GM18520 (cell line): ENCODE measurements around the gene HBE1.

Source experiments
- ATAC-seq: cut with Tn5 transposase; IDR thresholded peaks from one replicate; pipeline ENCODE4 v1.9.1; 2021; ENCODE audit not compliant: unreplicated experiment

HBE1 gene

DNA sequence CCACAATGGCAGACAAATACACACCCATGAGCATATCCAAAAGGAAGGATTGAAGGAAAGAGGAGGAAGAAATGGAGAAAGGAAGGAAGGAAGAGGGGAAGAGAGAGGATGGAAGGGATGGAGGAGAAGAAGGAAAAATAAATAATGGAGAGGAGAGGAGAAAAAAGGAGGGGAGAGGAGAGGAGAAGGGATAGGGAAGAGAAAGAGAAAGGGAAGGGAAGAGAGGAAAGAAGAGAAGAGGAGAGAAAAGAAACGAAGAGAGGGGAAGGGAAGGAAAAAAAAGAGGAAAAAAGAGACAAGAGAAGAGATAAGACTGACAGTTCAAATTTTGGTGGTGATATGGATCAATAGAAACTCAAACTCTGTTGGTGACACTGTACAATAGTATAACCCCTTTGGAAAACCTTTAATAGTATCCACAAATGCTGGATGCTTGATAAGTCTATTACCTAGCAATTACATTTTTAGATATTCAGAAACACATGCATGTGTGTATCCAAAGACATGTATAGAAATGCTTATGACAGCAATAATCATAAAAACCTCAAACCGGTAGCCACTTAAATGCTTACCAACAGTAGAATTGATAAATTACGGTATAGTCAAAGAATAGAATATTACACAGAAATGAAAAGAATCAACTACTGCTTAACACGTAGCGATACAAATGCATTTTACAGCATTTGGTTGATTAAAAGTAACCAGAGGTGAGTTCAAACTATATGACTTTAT lies 34.2 kb downstream of the HBE1 start:
- no peak for ATAC-seq

DNA sequence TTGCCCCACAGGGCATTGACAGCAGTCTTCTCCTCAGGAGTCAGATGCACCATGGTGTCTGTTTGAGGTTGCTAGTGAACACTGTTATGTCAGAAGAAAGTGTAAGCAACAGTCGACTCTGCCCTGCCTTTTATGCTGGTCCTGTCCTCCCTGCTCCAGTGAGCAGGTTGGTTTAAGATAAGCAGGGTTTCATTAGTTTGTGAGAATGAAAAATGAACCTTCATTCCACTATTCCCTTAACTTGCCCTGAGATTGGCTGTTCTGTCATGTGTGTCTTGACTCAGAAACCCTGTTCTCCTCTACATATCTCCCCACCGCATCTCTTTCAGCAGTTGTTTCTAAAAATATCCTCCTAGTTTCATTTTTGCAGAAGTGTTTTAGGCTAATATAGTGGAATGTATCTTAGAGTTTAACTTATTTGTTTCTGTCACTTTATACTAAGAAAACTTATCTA lies 35.3 kb downstream of the HBE1 start, which contains the start of gene HBD:
Gene HBD (minus strand): TSS at position 103 of the 454 bp plus-strand sequence. CDS start 50 bp downstream, at position 53.
- no peak for ATAC-seq

DNA sequence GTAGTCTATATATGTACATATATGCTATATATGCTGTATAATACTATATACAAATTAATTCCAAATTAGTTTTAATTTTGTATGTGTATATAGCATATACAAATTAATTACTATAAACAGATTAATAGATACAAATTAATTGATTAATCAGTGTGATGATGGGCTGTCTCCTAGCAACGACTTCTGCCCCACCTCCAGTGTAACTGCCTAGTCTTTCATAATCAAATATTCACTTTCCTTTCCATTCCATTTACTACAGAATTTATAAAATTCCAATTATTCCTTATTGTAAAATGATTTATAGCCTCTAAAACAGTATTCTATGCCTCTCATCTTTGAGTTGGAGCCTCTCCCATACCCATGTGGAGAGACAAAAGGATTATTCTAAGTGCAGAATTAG lies 36.4 kb downstream of the HBE1 start:
- ATAC-seq, result no peak

DNA sequence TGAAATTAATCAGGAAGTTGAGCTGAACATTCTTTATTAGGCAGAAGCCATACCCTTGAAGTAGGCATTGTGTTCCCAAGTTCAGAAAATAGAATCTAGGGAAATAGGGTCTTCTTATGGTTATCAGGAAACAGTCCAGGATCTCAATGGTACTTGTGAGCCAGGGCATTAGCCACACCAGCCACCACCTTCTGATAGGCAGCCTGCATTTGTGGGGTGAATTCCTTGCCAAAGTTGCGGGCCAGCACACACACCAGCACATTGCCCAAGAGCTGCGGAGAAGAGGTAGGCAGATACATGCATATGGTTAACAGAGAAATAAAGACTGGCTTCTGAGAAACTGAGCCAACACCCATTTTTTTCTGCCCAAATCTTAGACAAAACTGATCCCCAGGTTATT lies 36.9 kb downstream of the HBE1 start:
- ATAC-seq, result no peak

DNA sequence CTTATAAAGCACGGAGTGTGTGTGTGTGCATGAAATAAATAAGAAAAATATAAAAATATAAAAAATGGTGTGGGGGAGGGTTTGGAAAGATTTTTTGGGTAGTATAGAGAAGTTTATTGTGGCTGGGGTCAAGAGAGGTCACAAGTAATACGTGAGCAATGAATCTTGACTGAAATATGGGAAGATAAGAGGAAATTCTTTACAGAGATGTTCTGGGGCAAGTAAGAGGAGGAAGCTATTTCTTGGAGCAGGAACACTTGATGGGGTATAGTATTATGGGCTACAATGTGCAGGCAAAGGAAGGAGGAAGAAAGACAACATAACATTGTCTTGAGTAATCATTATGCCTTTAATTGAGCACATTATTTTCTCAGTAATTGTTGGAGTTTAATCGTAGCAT lies 37.6 kb downstream of the HBE1 start:
- no peak for ATAC-seq

DNA sequence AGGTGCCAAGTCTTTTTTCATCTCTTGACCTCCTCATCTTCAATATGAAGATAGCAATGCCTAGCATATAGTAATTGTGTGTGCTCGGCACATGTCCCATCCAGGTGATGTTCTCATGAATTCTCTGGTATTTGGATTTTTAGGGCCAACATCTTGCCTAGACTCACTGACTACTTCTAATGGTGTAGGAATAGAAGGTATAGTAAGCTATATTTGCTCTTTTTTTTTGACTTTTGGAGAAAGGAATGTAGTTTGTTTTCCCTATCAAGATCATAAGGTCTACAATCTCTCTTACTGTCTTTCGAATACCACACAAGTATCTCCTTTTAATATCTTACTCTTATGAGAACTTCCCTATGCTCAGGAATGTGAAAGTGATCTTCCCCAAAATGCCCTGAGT lies 38.6 kb downstream of the HBE1 start:
- no peak for ATAC-seq

DNA sequence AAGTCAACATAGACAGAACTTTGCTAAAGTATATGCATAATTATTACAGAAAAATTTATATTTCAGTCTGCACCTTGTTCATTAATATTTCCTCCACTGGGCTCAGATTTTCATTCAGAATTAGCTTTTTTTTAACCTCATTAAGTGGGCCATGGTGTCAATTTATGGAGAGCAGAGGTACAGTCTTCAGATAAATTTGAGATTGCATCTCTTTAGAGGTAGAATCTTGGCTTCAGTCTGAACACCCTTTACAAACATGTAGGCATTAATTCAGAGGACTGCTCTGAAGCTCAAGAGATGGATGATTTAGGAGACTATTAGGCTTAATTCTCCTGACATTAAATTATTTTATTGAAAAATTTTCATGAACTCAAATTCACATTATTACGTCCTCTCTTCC lies 39.5 kb downstream of the HBE1 start:
- ATAC-seq, result no peak

DNA sequence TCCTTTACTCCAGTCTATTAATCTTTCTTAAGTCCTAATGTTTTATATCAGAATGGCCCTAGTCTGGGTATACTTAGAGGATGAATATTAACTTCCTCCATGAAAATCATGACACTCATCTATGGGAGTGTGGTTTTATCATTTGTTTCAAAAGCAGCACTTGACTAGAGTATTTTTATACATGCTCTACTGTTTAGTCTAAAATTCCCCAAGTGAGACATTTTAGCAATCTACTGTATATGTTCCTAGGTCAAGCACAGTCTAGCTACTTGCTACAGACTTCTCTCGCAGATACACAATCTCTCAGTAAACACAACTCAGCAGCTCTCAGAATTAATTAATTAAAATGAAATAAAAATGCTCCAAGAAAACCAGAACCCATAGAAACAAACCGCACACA lies 39.9 kb downstream of the HBE1 start:
- no peak for ATAC-seq

DNA sequence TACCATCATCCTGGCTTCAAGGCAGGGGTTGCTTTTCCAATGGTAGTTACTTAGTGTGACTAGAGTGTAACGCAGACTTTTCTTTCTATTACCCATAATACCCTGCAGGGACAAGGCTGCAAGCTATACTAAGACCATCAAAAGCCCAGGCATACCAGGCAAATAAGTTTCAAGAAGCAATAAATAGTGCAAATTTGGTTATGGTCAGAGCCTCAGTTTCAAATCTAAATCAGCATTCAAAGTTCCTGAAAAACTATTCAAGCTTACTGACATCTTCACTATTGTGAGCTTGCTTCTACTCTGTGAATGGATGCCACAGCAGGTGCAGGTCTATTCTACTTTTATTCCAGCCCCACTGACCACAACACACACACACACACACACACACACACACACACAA lies 40.4 kb downstream of the HBE1 start:
- ATAC-seq, result no peak

DNA sequence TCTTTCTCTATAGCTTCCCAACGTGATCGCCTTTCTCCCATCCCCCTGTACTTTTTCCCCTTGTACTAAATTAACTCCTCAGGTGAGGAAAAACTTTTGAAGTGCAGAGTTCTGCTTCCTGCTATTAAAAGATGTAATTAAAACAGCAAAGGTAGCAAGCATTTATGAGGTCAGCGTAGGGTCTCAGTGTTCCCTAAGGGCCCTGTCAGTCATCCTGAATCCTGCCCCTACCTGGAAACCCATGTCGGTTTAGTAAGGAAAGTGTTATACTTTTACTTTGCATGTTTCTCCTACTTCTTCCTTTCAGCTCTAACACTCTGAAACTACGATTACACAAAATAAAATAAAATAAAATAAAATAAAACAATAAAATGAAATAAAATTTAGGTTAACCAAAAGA lies 41.6 kb downstream of the HBE1 start:
- no peak for ATAC-seq

DNA sequence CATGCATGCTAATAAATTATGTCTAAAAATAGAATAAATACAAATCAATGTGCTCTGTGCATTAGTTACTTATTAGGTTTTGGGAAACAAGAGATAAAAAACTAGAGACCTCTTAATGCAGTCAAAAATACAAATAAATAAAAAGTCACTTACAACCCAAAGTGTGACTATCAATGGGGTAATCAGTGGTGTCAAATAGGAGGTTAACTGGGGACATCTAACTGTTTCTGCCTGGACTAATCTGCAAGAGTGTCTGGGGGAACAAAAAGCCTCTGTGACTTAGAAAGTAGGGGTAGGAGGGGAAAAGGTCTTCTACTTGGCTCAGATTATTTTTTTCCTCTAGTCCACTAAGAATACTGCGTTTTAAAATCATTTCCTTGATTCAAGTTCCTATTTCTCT lies 42.1 kb downstream of the HBE1 start:
- ATAC-seq, result no peak

DNA sequence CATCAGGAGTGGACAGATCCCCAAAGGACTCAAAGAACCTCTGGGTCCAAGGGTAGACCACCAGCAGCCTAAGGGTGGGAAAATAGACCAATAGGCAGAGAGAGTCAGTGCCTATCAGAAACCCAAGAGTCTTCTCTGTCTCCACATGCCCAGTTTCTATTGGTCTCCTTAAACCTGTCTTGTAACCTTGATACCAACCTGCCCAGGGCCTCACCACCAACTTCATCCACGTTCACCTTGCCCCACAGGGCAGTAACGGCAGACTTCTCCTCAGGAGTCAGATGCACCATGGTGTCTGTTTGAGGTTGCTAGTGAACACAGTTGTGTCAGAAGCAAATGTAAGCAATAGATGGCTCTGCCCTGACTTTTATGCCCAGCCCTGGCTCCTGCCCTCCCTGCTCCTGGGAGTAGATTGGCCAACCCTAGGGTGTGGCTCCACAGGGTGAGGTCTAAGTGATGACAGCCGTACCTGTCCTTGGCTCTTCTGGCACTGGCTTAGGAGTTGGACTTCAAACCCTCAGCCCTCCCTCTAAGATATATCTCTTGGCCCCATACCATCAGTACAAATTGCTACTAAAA lies 42.9 kb downstream of the HBE1 start, which contains the start of gene HBB:
Gene HBB (minus strand): TSS at position 340 of the 579 bp plus-strand sequence. CDS start 50 bp downstream, at position 290.
- no peak for ATAC-seq

DNA sequence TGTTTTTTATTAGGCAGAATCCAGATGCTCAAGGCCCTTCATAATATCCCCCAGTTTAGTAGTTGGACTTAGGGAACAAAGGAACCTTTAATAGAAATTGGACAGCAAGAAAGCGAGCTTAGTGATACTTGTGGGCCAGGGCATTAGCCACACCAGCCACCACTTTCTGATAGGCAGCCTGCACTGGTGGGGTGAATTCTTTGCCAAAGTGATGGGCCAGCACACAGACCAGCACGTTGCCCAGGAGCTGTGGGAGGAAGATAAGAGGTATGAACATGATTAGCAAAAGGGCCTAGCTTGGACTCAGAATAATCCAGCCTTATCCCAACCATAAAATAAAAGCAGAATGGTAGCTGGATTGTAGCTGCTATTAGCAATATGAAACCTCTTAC lies 44.3 kb downstream of the HBE1 start:
- no peak for ATAC-seq

DNA sequence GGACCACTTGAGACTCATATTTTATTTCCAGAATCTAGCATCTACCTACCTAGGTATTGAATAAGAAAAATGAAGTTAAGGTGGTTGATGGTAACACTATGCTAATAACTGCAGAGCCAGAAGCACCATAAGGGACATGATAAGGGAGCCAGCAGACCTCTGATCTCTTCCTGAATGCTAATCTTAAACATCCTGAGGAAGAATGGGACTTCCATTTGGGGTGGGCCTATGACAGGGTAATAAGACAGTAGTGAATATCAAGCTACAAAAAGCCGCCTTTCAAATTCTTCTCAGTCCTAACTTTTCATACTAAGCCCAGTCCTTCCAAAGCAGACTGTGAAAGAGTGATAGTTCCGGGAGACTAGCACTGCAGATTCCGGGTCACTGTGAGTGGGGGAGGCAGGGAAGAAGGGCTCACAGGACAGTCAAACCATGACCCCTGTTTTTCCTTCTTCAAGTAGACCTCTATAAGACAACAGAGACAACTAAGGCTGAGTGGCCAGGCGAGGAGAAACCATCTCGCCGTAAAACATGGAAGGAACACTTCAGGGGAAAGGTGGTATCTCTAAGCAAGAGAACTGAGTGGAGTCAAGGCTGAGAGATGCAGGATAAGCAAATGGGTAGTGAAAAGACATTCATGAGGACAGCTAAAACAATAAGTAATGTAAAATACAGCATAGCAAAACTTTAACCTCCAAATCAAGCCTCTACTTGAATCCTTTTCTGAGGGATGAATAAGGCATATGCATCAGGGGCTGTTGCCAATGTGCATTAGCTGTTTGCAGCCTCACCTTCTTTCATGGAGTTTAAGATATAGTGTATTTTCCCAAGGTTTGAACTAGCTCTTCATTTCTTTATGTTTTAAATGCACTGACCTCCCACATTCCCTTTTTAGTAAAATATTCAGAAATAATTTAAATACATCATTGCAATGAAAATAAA lies 44.9 kb downstream of the HBE1 start:
- no peak for ATAC-seq

DNA sequence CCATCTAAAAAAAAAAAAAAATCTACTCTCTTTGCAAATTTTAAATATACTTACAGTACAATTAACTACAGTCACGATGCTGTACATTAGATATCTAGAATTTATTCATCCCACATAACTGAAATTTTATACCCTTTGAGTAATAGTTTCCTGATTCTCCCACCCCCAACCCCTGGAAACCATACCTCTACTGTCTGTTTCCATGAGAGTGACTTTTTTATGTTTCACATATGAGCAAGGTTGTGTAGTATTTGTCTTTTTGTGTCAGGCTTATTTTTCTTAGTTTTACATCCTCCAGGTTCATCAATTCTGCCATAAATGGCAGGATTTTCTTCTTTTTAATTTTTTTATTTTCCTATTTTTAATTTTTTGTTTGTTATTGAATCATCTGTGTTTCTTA lies 46.1 kb downstream of the HBE1 start:
- ATAC-seq, result no peak

DNA sequence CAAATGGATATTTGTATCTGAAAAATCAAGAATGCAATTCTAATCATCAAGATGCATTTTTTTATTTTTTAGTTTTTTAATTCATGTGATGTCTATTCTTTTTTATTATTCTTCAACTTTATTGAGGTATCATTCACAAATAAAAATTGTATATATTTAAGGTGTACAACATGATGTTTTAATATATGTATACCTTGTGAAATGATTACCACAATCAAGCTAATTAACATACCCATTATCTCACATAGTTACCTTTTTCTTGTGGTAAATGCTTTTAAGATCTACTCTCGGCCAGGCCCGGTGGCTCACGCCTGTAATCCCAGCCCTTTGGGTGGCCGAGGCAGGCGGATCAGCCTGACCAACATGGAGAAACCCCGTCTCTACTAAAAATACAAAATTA lies 46.6 kb downstream of the HBE1 start:
- ATAC-seq, result no peak
